Measurements from ENCODE around the gene RAB27A. TPM values are rescaled to one million over a fixed set of nuclear protein-coding genes. Genes with fewer than 3 reads are reported as not detected.

RAB27A gene
- total and polyA plus RNA-seq, 2 donors (not counting 3 experiments of a cell fraction or from before 2014, with no cell fraction given) = 7.3 to 30.9 TPM

DNA sequence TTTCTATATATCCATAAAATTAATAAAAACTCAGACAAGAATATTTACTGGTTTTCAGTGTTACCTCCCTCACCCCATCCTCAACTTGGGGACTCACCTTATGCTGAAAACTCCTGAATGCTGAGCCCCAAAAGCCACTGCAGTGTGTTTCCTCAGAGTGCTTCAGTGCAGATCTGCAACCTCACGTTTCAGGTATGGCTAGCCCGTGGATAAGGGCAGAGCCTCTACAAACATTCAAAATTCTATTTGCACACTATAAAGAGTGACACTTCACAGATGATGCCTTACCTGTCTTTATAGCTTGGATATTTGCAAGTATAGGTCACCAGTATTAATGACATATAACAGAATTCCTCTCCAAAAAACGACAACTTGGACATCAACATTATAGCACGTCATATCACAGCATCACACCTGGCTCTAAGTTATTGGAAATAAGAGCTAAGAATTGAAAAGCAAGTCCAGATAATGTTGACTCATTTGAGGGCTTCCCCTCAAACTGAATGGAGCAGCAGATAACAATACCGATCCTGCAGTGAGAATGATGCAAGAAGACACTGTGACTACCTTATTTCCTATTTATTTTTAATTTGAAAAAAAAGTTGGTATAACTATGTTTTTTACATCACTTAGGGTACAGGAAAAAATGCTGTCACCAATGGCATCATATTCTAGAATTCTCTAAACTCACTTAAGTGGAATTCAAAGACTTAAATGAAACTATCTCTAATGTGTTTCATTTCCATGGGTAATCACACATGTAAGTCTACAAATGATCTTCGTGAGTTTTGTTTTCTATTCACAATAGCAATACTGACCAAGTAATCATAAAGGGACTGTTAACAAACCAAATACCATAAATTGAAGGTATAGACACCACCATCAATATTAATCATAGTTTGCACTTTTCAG, 52.1 kb downstream of the RAB27A start:
- DNase-seq (ENCODE audit: low read depth, low spot score) = no peak
- no peak for TF ChIP-seq POLR2AphosphoS5 (IDR thresholded peaks at IDR 0.05; ENCODE audit: insufficient read depth, low read depth, low read length)
- TF ChIP-seq GATA2 (IDR thresholded peaks at IDR 0.05; ENCODE audit: insufficient read depth, insufficient read length, low read depth, low read length) = no peak
- no peak for TF ChIP-seq EZH2 (IDR thresholded peaks at IDR 0.05; ENCODE audit: borderline replicate concordance, low read depth, low read length, severe bottlenecking)
- no peak for TF ChIP-seq POLR2A (IDR thresholded peaks at IDR 0.05; ENCODE audit: low read depth, low read length)
- TF ChIP-seq, protein P1, sequence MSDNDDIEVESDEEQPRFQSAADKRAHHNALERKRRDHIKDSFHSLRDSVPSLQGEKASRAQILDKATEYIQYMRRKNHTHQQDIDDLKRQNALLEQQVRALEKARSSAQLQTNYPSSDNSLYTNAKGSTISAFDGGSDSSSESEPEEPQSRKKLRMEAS (IDR thresholded peaks at IDR 0.05; ENCODE audit: insufficient read depth, insufficient read length) = no peak
- TF ChIP-seq FOS (IDR thresholded peaks at IDR 0.05; ENCODE audit: borderline replicate concordance, insufficient read depth, low read length) = no peak
- TF ChIP-seq MYC (IDR thresholded peaks at IDR 0.05; ENCODE audit: low read depth, low read length) = no peak
- TF ChIP-seq JUN (IDR thresholded peaks at IDR 0.05; ENCODE audit: borderline replicate concordance, insufficient read depth, insufficient read length, low read depth) = no peak
- TF ChIP-seq CTCF (IDR thresholded peaks at IDR 0.05; ENCODE audit: extremely low read depth in 1 of 2, insufficient read depth in 1 of 2, low read depth in 1 of 2, low read length in 2 of 2) = no peak

More for the DNA sequence above, 52.1 kb downstream of the RAB27A start:
- no peaks in the 10 kb centered on the region for H3K9me3 ChIP-seq (replicated peaks; ENCODE audit: control insufficient read depth, insufficient read depth, low read length)
- no peak overlapping the region for H3K27ac ChIP-seq (ENCODE audit: insufficient read depth, low read depth, low read length)
- no peak overlapping the region for H3K4me3 ChIP-seq (replicated peaks in 1 of 3; ENCODE audit: insufficient read depth in 1 of 3, low read depth in 1 of 3, low read length in 3 of 3)
- H3K9me1 ChIP-seq (replicated peaks; ENCODE audit: control insufficient read depth, extremely low read depth, insufficient read depth, low read length) = no peaks in the 10 kb centered on the region
- no peaks in the 10 kb centered on the region for H4K20me1 ChIP-seq (replicated peaks; ENCODE audit: control insufficient read depth, extremely low read depth, insufficient read depth, low read length)
- H3K36me3 ChIP-seq (ENCODE audit: control insufficient read depth in 2 of 2, extremely low read depth in 1 of 2, insufficient read depth in 2 of 2, low read length in 2 of 2) = no peaks in the 10 kb centered on the region
- ChIA-PET CTCF (interaction anchor here (1.1 kb wide), 1 partner anchor 10 kb away, joined by 3 read pairs; no protein-coding TSS in a partner anchor), POLR2A (no interaction called here)
- H3K27me3 ChIP-seq (ENCODE audit: control insufficient read depth in 2 of 2, insufficient read depth in 2 of 2, low read length in 2 of 2) = no peaks in the 10 kb centered on the region
- no peak for FAIRE-seq
- H3K4me2 ChIP-seq (ENCODE audit: insufficient read depth, low read length) = no peak overlapping the region
- no TSS peak for BruUV-seq (replicated peaks)
- no peak overlapping the region for H2AFZ ChIP-seq (ENCODE audit: low read depth, low read length)
- peaks cover 14% of the 10 kb centered on the region for H3K4me1 ChIP-seq (ENCODE audit: control insufficient read depth, extremely low read depth, insufficient read depth, low read length)
- H3K9ac ChIP-seq (replicated peaks; ENCODE audit: extremely low read depth, insufficient read depth, low read length) = no peak overlapping the region
- intact Hi-C loops (cut with micrococcal nuclease) = no loop called here
- H3K79me2 ChIP-seq (ENCODE audit: control insufficient read depth, insufficient read depth, low read length) = no peaks in the 10 kb centered on the region
- dilution Hi-C loops (cut with MboI; ENCODE audit: extremely low pct_ligation_motif_present, low sequenced_read_pairs) = no loop called here
